Natural killer cell treated with Interleukin-12 subunit alpha and Interleukin-12 subunit beta and Interleukin-15 and Interleukin-18, amount 100 ng/mL, for 72 hours (primary cell): ENCODE data around the gene IL17A. TPM values are rescaled to one million over a fixed set of nuclear protein-coding genes. Genes with fewer than 3 reads are reported as not detected.

Source experiments
- ATAC-seq, 2 donors: fragments of 150-1000 bp; cut with Tn5 transposase in 1 of 2; sonication (Bioruptor Pico), chemical (Tn5 transposase) in 1 of 2; 2 replicates each; pipeline ENCODE4 v1.10.0; 2021
- DNase-seq: peaks from one replicate; pipeline ENCODE4 v3.0.0; 2022; ENCODE audit warnings: low spot score
- H3K27ac Mint-ChIP-seq, 2 donors: 1 replicate in 1 of 2; 2 replicates in 1 of 2; pipeline ENCODE4 v1.8.0; 2022; ENCODE audit warnings: mixed read lengths in 2 of 2, mild to moderate bottlenecking in 1 of 2, moderate library complexity in 1 of 2
- H3K27me3 Mint-ChIP-seq, 2 donors: 1 replicate in 1 of 2; 2 replicates in 1 of 2; pipeline ENCODE4 v1.8.0; 2022; ENCODE audit warnings: mixed read lengths in 2 of 2
- H3K36me3 Mint-ChIP-seq: one replicate; pipeline ENCODE4 v1.8.0; 2022; ENCODE audit warnings: mixed read lengths
- H3K4me1 Mint-ChIP-seq, 2 donors: 1 replicate in 1 of 2; 2 replicates in 1 of 2; pipeline ENCODE4 v1.8.0; 2022; ENCODE audit warnings: low read depth in 2 of 2, mixed read lengths in 2 of 2, mild to moderate bottlenecking in 1 of 2
- H3K4me3 Mint-ChIP-seq: one replicate; pipeline ENCODE4 v1.8.0; 2022; ENCODE audit warnings: mixed read lengths
- H3K9me3 Mint-ChIP-seq: 2 replicates; pipeline ENCODE4 v1.8.0; 2022; ENCODE audit warnings: mixed read lengths
- total RNA-seq, 2 donors: library from RNA; stranded (reverse); gene quantifications; one replicate each; pipeline ENCODE4 v1.2.3, GENCODE V29; 2022

Gene IL17A
- total RNA-seq, 2 donors from 2014 or later: 0.22 TPM; not detected in 1

DNA sequence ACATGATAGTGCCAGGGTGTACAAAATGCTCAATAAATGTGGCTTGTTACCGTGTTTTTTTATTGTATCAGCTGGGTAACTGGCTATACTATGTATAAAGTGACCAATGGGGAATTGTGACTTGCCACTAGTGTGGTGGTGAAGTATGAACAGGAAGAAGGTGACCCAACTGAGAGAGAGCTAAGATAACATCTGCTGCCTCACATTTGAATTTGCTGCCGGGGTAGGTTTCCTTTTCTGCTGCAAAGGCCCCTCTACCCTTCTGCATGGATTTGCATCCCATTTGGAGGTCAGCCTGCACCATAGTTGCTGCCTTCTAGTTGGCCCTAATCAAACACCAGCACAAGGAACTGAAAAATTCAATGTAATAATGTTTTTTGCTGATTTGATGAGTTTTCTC lies 24.1 kb downstream of the IL17A start:
- ATAC-seq (peak in 1 of 2 donors; percentile 47), DNase-seq (no peak)
- Mint-ChIP-seq H3K4me1 (no peaks in the 10 kb centered on the region), H3K36me3 (no peaks in the 10 kb centered on the region), H3K27ac (peak overlapping the region in 1 of 2 donors; percentile 22), H3K4me3 (peak overlapping the region; percentile 6), H3K9me3 (no peaks in the 10 kb centered on the region), H3K27me3 (peaks cover 22 to 33% of the 10 kb centered on the region in 2 donors)

GRCh38 chr6:52213127-52213526 lies 27.0 kb downstream of the IL17A start:
- H3K9me3 Mint-ChIP-seq: no peaks in the 10 kb centered on the region
- H3K27ac Mint-ChIP-seq: no peak overlapping the region
- H3K36me3 Mint-ChIP-seq: no peaks in the 10 kb centered on the region
- DNase-seq (no peak), ATAC-seq (no peak)
- no peaks in the 10 kb centered on the region for H3K4me1 Mint-ChIP-seq
- H3K4me3 Mint-ChIP-seq: no peak overlapping the region
- peaks cover 16 to 30% of the 10 kb centered on the region in 2 donors for H3K27me3 Mint-ChIP-seq

GRCh38 chr6:52215787-52216186 lies 29.6 kb downstream of the IL17A start:
- DNase-seq (no peak), ATAC-seq (no peak)
- H3K27me3 Mint-ChIP-seq: peaks cover 27 to 29% of the 10 kb centered on the region in 2 donors
- no peaks in the 10 kb centered on the region for H3K9me3 Mint-ChIP-seq
- H3K4me3 Mint-ChIP-seq: no peak overlapping the region
- no peak overlapping the region for H3K27ac Mint-ChIP-seq
- H3K4me1 Mint-ChIP-seq: no peaks in the 10 kb centered on the region
- H3K36me3 Mint-ChIP-seq: no peaks in the 10 kb centered on the region

GRCh38 chr6:52216932-52217575 lies 30.9 kb downstream of the IL17A start:
- no peak for DNase-seq
- Mint-ChIP-seq H3K9me3 (no peaks in the 10 kb centered on the region), H3K36me3 (no peaks in the 10 kb centered on the region), H3K4me3 (no peak overlapping the region), H3K27ac (no peak overlapping the region), H3K27me3 (peaks cover 25 to 34% of the 10 kb centered on the region in 2 donors), H3K4me1 (peaks cover 7 to 9% of the 10 kb centered on the region in 2 donors)
- ATAC-seq: no peak

DNA sequence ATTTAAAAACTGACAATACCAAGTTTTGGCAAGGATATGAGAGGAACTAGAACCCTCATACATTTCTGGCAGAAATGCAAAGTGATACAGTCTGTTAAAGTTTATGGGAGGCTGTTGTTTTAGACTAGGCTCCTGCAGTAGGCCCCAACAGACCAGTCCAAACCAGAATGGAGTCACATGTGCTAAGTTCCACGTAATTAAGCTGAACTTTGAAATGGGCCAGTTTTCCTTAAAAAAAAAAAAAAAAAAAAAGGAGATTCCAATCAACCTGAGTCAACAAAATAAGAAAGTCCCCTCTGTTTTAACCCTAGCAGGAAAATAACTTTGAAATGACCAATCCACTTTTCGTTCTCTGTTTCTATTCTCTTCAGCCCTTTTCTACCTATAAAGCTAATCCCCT lies 31.6 kb downstream of the IL17A start:
- peaks cover 22 to 33% of the 10 kb centered on the region in 2 donors for H3K27me3 Mint-ChIP-seq
- no peaks in the 10 kb centered on the region for H3K36me3 Mint-ChIP-seq
- no peak overlapping the region for H3K27ac Mint-ChIP-seq
- DNase-seq (no peak), ATAC-seq (no peak)
- no peak overlapping the region for H3K4me3 Mint-ChIP-seq
- H3K4me1 Mint-ChIP-seq: peaks cover 9 to 10% of the 10 kb centered on the region in 2 donors
- no peaks in the 10 kb centered on the region for H3K9me3 Mint-ChIP-seq

GRCh38 chr6:52221302-52221701 lies 35.1 kb downstream of the IL17A start:
- Mint-ChIP-seq H3K36me3 (peaks cover 5% of the 10 kb centered on the region), H3K9me3 (no peaks in the 10 kb centered on the region), H3K27ac (peak overlapping the region in 1 of 2 donors; percentile 13), H3K4me1 (peaks cover 9 to 15% of the 10 kb centered on the region in 2 donors), H3K27me3 (peaks cover 44 to 59% of the 10 kb centered on the region in 2 donors), H3K4me3 (peak overlapping the region; percentile 48)
- peak; percentile 71 to 91 for ATAC-seq
- DNase-seq: no peak

DNA sequence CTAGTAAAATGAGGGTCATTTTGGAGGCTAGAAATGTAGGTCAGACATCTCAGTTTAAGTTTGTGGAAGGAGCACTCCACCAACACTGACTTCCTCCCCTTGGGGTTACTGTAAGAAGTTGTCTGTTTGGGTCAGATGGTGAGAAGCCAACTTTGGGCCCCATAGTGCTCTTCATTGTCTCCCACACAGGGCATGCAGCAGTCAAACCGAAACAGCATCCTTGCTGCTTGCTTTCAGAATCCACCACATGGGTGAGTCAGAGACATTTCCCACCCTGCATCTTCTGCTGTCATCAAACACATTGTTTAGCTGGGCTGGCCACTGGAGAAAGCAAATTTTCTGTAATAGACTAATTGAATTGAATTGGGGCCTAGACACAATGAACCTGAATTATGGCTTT lies 41.3 kb downstream of the IL17A start:
- peaks cover 49 to 56% of the 10 kb centered on the region in 2 donors for H3K27me3 Mint-ChIP-seq
- peak; percentile 94 to 95 for ATAC-seq
- peak overlapping the region; percentile 54 for H3K4me3 Mint-ChIP-seq
- H3K36me3 Mint-ChIP-seq: peaks cover 5% of the 10 kb centered on the region
- H3K9me3 Mint-ChIP-seq: no peaks in the 10 kb centered on the region
- peak; percentile 86 for DNase-seq
- H3K4me1 Mint-ChIP-seq: peaks cover 34 to 48% of the 10 kb centered on the region in 2 donors
- peak overlapping the region; percentile 1 to 21 for H3K27ac Mint-ChIP-seq

GRCh38 chr6:52230685-52231084 lies 44.5 kb downstream of the IL17A start:
- ATAC-seq (no peak), DNase-seq (no peak)
- Mint-ChIP-seq H3K27ac (peak overlapping the region in 1 of 2 donors; percentile 29), H3K36me3 (no peaks in the 10 kb centered on the region), H3K4me1 (peaks cover 32 to 42% of the 10 kb centered on the region in 2 donors), H3K4me3 (peak overlapping the region; percentile 40), H3K27me3 (peaks cover 44 to 50% of the 10 kb centered on the region in 2 donors), H3K9me3 (no peaks in the 10 kb centered on the region)

DNA sequence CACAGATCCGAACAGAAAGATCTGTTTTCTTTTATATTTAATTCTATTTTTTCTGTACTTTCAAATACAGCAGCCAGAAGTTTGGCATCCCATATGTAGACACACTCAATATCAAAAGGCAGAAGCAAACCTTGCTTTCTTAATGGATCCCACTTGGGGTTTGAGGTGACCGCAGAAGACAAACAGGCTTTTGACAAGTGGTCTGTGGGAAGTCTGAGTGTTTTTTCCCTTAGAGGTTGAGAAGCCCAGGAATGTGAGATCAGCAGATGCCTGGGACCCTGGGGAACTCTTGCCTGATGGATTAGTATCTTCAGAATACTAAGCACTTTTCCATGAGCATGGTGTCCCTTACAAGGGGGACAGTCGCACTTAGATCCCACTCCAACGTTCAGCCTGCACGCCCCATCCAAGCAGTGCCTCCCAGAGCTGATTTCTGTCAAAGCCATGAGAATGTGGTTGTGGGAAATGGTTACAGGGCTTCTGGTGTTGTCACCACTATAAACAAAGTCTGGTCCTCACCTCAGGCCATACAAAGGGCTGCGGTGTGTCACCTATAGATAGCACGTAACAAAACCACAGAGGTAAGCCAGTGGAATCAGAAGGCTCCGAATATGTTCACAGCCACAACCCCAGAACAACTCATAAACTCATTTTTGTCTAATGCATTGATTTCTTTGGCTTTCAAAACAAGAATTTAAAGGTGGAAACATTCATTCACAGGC lies 45.4 kb downstream of the IL17A start:
- Mint-ChIP-seq H3K36me3 (no peaks in the 10 kb centered on the region), H3K9me3 (no peaks in the 10 kb centered on the region), H3K4me3 (no peak overlapping the region), H3K27me3 (peaks cover 51 to 54% of the 10 kb centered on the region in 2 donors), H3K4me1 (peaks cover 32 to 42% of the 10 kb centered on the region in 2 donors), H3K27ac (peak overlapping the region in 1 of 2 donors; percentile 53)
- peak; percentile 63 for DNase-seq
- peak; percentile 79 to 86 for ATAC-seq

GRCh38 chr6:52233005-52233404 lies 46.8 kb downstream of the IL17A start:
- no peak for ATAC-seq
- no peaks in the 10 kb centered on the region for H3K36me3 Mint-ChIP-seq
- H3K9me3 Mint-ChIP-seq: no peaks in the 10 kb centered on the region
- H3K27me3 Mint-ChIP-seq: peaks cover 59 to 68% of the 10 kb centered on the region in 2 donors
- H3K4me3 Mint-ChIP-seq: no peak overlapping the region
- H3K4me1 Mint-ChIP-seq: peaks cover 21 to 29% of the 10 kb centered on the region in 2 donors
- H3K27ac Mint-ChIP-seq: no peak overlapping the region
- DNase-seq: no peak

DNA sequence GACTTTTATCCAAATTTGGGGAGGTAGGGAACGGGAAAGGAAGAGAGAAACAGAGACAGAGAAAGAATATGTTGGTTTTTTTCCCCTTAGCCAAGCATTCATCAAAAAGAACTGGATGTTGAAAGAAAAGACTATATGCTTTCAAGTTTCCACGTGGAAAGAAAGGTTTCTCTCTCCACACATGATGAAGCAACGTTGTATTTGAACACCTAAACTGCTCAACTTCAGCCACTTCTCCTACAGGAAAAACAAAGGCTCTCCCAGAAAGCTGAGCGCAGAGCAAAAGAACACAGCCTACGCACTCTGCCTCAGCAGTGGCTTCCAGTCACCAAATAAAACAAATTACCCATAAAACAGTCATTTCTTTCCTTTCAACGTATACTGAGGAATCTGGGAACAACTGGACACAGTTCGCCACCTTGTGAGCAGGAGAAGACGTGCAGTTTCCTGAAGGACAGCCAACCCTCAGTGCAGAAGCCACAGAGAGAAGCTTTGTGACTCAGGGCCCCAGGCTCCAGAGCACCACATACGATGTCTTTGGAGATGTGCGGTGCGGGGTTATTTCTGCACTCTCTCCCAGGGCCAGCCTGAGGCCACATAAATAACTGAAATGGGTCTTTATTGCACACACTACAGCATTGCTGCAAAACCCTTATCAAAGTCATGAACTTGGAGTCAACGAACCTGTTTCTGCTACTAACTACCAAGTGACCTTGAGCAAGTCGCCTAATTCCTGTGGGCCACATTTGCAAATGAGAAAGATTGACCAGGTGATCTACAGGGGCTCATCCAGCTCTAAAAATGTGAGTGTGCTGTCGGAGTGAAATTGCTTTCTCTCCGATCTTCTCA lies 48.0 kb downstream of the IL17A start:
- no peak for DNase-seq
- ATAC-seq: peak; percentile 45 to 50
- no peak overlapping the region for H3K4me3 Mint-ChIP-seq
- H3K27me3 Mint-ChIP-seq: peaks cover 61 to 73% of the 10 kb centered on the region in 2 donors
- no peak overlapping the region for H3K27ac Mint-ChIP-seq
- no peaks in the 10 kb centered on the region for H3K9me3 Mint-ChIP-seq
- peaks cover 18 to 22% of the 10 kb centered on the region in 2 donors for H3K4me1 Mint-ChIP-seq
- H3K36me3 Mint-ChIP-seq: no peaks in the 10 kb centered on the region
